GM12872 (cell line): ENCODE measurements around the gene GPATCH2L.

ENCODE experiments used
- TF ChIP-seq, protein P1 (sequence below): IDR thresholded peaks from 3 replicates; pipeline ENCODE4 v1.5.1; 2011; ENCODE audit warnings: low read depth, mild to moderate bottlenecking, low read length, moderate library complexity; ENCODE audit not compliant: insufficient read depth

GPATCH2L gene

GRCh38 chr14:76227450-76228050 lies 75.8 kb downstream of the GPATCH2L start:
- TF ChIP-seq, protein P1, sequence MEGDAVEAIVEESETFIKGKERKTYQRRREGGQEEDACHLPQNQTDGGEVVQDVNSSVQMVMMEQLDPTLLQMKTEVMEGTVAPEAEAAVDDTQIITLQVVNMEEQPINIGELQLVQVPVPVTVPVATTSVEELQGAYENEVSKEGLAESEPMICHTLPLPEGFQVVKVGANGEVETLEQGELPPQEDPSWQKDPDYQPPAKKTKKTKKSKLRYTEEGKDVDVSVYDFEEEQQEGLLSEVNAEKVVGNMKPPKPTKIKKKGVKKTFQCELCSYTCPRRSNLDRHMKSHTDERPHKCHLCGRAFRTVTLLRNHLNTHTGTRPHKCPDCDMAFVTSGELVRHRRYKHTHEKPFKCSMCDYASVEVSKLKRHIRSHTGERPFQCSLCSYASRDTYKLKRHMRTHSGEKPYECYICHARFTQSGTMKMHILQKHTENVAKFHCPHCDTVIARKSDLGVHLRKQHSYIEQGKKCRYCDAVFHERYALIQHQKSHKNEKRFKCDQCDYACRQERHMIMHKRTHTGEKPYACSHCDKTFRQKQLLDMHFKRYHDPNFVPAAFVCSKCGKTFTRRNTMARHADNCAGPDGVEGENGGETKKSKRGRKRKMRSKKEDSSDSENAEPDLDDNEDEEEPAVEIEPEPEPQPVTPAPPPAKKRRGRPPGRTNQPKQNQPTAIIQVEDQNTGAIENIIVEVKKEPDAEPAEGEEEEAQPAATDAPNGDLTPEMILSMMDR, result no peak

- TF ChIP-seq, protein P1, result no peak
Measured at GRCh38 chr14:76228138-76228537, 76.4 kb downstream of the GPATCH2L start.

- TF ChIP-seq, protein P1, result no peak
Measured at GRCh38 chr14:76232800-76233199, 81.1 kb downstream of the GPATCH2L start.

DNA sequence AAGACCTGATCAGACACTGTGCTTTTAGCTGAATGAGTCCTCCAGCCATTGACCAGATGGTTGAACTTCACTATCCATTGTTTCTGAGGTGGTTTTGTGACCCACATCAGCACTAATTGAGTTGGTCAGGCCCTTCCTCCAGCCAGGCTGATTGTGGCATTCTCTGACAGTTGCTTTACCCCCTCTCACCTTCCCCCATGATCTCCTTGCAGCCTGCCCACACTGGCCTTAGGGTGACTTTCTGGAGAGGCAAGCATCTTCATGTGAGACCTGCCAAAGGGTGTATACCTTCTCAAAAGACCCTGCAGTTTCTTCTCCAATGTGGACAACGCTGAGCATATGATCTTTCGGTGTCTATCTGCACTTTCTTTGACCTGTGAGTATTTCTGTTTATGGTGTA lies 83.9 kb downstream of the GPATCH2L start:
- TF ChIP-seq, protein P1, result no peak

DNA sequence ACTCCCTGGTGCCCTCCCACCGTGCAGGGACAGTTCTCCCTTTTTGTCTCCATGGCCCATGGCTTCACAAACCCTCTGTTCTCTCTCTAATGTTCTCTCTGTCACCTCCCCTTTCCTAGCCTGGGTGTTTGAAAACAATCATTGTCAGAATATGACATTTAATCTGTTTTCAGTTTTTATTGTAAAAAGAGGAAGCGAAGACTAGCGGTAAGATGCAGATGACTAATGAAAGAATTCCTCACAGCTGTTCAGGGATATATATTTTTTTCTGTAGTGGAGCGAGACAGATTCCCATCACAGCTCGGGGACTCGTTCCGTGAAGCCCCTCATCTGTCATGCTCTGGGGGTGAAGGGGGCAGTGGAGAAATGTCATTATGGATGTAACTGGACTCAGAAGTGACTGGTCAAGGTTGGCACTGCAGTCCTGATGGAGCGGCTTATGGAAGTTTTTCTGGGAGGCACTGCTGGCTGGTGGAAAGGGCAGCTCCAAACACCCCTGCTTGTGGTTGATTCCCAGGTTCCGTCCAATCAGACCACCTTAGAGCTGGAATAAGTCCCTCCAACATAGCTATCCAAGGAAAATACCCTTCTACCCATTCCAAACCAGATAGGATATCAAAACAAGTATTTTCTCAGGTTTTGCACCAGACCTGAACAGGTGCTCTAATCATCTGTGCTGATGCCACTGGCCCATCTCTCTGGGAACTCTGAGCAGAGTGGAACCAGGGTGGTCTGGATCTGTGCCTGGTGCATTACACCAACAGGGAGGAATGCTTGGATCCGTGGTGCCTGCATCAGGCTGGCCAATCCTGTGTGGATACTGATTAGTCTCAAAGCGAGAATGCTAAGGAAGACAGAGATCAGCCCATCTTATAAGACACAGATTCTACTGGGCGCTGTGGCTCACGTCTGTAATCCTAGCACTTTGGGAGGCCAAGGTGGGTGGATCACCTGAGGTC lies 84.7 kb downstream of the GPATCH2L start:
- TF ChIP-seq, protein P1, result no peak

- TF ChIP-seq, protein P1, result no peak
Measured at GRCh38 chr14:76237349-76237990, 85.7 kb downstream of the GPATCH2L start.

GRCh38 chr14:76245097-76245496 lies 93.4 kb downstream of the GPATCH2L start:
- TF ChIP-seq, protein P1, result no peak
